Lower leg skin (tissue), 4 donors: Measurements from ENCODE around the gene TMEM141. TPM values are rescaled to one million over a fixed set of nuclear protein-coding genes. Genes with fewer than 3 reads are reported as not detected.

Experiments
- DNase-seq, 2 donors: peaks; one replicate each; pipeline ENCODE4 v3.0.0-alpha.2; 2019; ENCODE audit warnings: low spot score in 2 of 2
- H3K4me3 ChIP-seq: fragments of 200-600 bp; sonication (generic); 2 replicates; pipeline ENCODE4 v1.5.1; 2017; ENCODE audit warnings: mild to moderate bottlenecking, low read depth; ENCODE audit not compliant: poor library complexity, severe bottlenecking
- POLR2A ChIP-seq, 2 donors: fragments of 450-650 bp; IDR thresholded peaks; one replicate each; pipeline ENCODE4 v1.6.1; 2016 to 2017; ENCODE audit warnings: antibody characterized with exemption in 2 of 2, mild to moderate bottlenecking in 1 of 2, moderate library complexity in 1 of 2
- WGBS, 2 donors: methylation state at CpG; one replicate each; pipeline ENCODE4 v1.1.5; 2018; 5-methylcytosine and 5-hydroxymethylcytosine counted together
- intact Hi-C: fragments of 100-400 bp; cut with DNase I; formaldehyde crosslinking; loops from one replicate; pipeline ENCODE4 v1.15.0; 2023; ENCODE audit warnings: low total_unique reads
- total RNA-seq, 4 donors: library from RNA; depleted of rRNA; stranded (reverse); fragments of >200 nt; gene quantifications; one replicate each; pipeline ENCODE4 v1.1.0, GENCODE V29; 2016
- TF ChIP-seq, protein P1 (sequence below), 3 donors: fragments of 450-650 bp; IDR thresholded peaks; one replicate each; pipeline ENCODE4 v1.5.1; 2016; ENCODE audit warnings: antibody characterized with exemption in 3 of 3, mild to moderate bottlenecking in 3 of 3, moderate library complexity in 2 of 3

Gene TMEM141
- total RNA-seq, 4 donors from 2014 or later: 67.7 to 120 (median 91.3) TPM

DNA sequence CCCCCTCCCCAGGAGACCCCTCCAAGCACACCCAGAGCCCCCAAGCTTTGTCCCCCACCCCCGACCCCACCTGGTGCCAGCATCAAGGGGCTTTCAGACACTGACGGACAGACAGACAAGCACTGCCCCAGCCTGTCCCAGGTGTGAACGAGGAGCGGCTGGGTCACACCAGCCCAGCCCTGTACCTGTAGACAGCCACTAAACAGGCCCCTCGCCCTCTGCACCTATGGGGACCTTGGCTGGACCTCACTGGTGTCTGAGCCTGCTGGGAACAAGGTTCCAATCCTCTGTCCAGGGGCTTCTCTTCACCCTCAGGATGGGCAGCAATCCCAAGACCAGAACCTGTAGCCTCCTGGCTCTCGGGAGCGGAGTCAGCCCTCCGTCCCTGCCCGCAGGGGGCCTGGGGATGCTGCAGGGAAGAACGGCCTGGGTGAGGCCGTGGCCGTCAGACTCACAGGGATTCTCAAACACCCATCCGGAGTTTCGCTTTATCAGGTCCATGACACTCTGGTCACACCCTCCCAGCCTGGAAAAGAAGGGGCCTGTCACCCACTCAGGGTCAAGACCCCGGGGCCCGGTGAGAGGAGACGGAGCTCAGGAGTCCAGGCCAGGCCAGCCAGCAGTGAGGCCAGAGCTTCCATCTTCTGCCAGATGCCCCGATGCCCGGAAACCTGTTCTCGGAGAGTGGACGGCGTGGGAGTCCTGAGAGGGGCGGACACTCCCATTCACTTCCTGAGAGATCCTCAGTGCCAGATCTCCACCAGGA lies 45.6 kb upstream of the TMEM141 start:
- no peak for DNase-seq
- TF ChIP-seq, protein P1, sequence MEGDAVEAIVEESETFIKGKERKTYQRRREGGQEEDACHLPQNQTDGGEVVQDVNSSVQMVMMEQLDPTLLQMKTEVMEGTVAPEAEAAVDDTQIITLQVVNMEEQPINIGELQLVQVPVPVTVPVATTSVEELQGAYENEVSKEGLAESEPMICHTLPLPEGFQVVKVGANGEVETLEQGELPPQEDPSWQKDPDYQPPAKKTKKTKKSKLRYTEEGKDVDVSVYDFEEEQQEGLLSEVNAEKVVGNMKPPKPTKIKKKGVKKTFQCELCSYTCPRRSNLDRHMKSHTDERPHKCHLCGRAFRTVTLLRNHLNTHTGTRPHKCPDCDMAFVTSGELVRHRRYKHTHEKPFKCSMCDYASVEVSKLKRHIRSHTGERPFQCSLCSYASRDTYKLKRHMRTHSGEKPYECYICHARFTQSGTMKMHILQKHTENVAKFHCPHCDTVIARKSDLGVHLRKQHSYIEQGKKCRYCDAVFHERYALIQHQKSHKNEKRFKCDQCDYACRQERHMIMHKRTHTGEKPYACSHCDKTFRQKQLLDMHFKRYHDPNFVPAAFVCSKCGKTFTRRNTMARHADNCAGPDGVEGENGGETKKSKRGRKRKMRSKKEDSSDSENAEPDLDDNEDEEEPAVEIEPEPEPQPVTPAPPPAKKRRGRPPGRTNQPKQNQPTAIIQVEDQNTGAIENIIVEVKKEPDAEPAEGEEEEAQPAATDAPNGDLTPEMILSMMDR (IDR thresholded peaks at IDR 0.05): no peak
- TF ChIP-seq POLR2A (IDR thresholded peaks at IDR 0.05): no peak
- WGBS, 2 donors: 75% methylated on average over 14 to 16 of the region's 23 CpGs
- H3K4me3 ChIP-seq: no peak overlapping the region
- intact Hi-C loops: no loop called here

DNA sequence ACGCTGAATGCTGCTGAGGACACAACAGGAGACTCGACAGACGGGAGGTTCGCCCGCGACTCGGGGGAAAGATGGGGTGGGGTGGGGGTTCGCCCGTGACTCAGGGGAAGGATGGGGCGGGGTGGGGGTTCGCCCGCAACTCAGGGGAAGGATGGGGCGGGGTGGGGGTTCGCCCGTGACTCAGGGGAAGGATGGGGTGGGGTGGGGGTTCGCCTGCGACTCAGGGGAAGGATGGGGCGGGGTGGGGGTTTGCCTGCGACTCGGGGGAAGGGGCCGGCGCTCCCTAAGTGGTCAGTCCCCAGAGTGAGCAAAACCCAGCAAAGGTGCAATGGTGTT lies 45.0 kb upstream of the TMEM141 start:
- no peak for DNase-seq
- 56 to 58% methylated on average over 9 to 14 of the region's 22 CpGs for WGBS, 2 donors
- TF ChIP-seq, protein P1 (IDR thresholded peaks at IDR 0.05): no peak
- TF ChIP-seq POLR2A (IDR thresholded peaks at IDR 0.05): no peak
- H3K4me3 ChIP-seq: no peak overlapping the region
- intact Hi-C loops: no loop called here

DNA sequence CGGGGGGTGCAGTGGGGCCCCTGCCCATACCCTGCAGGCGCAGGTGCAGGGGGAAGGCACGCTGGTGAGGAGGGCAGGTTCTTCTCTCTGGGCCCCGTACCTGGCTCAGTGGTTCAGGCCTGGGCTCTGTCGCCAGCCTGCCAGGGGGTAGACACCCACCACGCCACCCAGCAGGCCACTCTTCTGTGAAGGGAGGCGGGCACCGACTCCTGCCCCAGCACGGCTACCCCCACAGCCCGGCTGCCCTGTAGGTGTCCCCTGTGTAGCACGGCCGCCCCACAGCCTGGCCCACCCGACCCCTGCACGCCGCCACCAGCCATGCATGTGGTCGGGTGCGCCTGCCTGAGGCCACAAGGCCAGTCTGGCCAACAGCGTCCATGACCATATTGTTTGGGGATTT lies 44.5 kb upstream of the TMEM141 start:
- intact Hi-C loops: no loop called here
- 83 to 87% methylated on average over 10 to 14 of the region's 18 CpGs for WGBS, 2 donors
- TF ChIP-seq, protein P1 (IDR thresholded peaks at IDR 0.05): no peak
- TF ChIP-seq POLR2A (IDR thresholded peaks at IDR 0.05): no peak
- no peak overlapping the region for H3K4me3 ChIP-seq
- no peak for DNase-seq

DNA sequence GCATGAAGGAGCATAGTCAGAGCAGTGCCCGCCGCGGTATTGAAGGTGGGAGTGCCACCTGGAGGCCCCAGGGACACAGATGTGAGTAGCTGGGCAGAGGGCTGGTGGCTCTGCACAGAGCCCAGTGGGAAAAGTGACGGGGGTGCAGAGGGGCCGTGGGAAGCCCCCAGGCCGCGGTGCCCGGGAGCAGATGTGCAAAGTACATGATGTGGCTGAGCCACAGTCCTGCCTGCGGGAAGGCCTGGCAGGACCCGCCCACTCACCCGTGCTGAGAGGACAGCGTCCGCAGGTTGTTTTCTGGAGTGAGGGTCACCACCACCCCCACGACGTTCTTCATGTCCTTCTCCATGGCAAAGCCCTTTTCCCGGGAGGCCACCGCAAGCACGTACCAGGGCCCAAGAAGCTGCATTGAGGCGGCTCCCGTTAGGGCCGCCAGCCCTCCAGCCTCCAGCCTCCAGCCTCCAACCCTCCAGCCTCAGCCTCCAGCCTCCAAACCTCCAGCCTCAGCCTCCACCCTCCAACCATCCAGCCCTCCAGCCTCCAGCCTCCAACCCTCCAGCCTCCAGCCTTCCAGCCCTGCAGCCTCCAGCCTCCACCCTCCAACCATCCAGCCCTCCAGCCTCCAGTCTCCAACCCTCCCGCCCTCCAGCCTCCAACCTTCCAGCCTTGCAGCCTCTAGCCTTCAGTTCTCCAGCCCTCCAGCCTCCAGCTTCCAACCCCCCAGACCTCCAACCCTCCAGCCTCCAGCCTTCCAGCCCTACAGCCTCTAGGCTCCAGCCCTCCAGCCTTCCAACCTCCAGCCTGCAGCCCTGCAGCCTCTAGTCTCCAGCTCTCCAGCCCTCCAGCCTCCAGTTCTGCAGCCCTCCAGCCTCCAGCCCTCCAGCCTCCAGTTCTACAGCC lies 43.7 kb upstream of the TMEM141 start:
- TF ChIP-seq, protein P1 (IDR thresholded peaks at IDR 0.05): no peak
- TF ChIP-seq POLR2A (IDR thresholded peaks at IDR 0.05): no peak
- intact Hi-C loops: no loop called here
- no peak overlapping the region for H3K4me3 ChIP-seq
- WGBS, 2 donors: 83 to 85% methylated on average over 22 of the region's 22 CpGs
- DNase-seq: no peak

DNA sequence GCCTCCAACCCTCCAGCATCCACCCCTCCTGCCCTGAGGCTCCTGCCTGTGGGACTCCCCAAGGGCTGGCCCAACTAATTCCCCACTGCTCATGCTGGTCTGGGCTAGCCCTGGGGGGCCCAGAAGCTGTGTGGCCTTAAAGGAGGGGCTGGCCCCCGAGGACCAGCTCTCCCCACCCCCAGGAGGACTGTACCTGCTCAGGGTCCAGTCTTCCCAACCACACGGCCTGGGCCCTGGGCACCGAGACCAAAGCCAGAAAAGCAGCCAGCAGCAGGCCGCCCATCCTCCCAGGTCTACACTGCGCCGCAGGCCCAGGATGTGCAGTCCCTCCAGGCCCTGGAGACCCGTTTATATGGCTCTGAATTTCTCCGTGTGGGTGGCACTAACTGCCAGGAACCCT lies 42.9 kb upstream of the TMEM141 start, which contains the start of gene LCN6:
Gene LCN6, minus strand, starts transcription at position 325 of the 400 bp plus-strand sequence. Its CDS starts 42 bp downstream, at position 283.
- no peak for DNase-seq
- TF ChIP-seq, protein P1 (IDR thresholded peaks at IDR 0.05): no peak
- TF ChIP-seq POLR2A (IDR thresholded peaks at IDR 0.05): no peak
- intact Hi-C loops: no loop called here
- 58 to 72% methylated on average over 5 to 7 of the region's 8 CpGs for WGBS, 2 donors
- H3K4me3 ChIP-seq: no peak within 1 kb of the TSS
